Aorta (tissue), 5 donors: Measurements from ENCODE around the gene SNED1. TPM values are rescaled to one million over a fixed set of nuclear protein-coding genes. Genes with fewer than 3 reads are reported as not detected.
A peak's percentile ranks its signal among the peaks of the same experiment; 100 is the strongest.

Experiments
- ATAC-seq: fragments of 200-7000 bp; cut with Tn5 transposase; one replicate; pipeline ENCODE4 v1.9.1; 2022; ENCODE audit warnings: moderate library complexity; ENCODE audit not compliant: low FRiP score
- DNase-seq, 2 donors: peaks; one replicate each; pipeline ENCODE4 v3.0.0-alpha.2; 2020
- H3K27ac ChIP-seq, 2 donors: one replicate each; pipeline ENCODE4 v1.5.1; 2013; ENCODE audit warnings: low read length in 2 of 2, mild to moderate bottlenecking in 2 of 2, moderate library complexity in 2 of 2, control low read depth in 1 of 2, inconsistent platforms in 1 of 2, low read depth in 1 of 2
- H3K27me3 ChIP-seq, 2 donors: one replicate each; pipeline ENCODE4 v1.6.1; 2013; ENCODE audit warnings: control low read depth in 1 of 2, low read length in 1 of 2, mild to moderate bottlenecking in 1 of 2, moderate library complexity in 1 of 2; ENCODE audit not compliant: insufficient read depth in 2 of 2, control insufficient read depth in 1 of 2
- H3K36me3 ChIP-seq, 2 donors: one replicate each; pipeline ENCODE4 v1.6.1; 2013; ENCODE audit warnings: control low read depth in 1 of 2, low read length in 1 of 2, mild to moderate bottlenecking in 1 of 2; ENCODE audit not compliant: insufficient read depth in 2 of 2, control insufficient read depth in 1 of 2
- H3K4me1 ChIP-seq, 2 donors: one replicate each; pipeline ENCODE4 v1.6.1; 2013; ENCODE audit warnings: low read length in 2 of 2, control low read depth in 1 of 2, mild to moderate bottlenecking in 1 of 2, moderate library complexity in 1 of 2; ENCODE audit not compliant: insufficient read depth in 2 of 2, control insufficient read depth in 1 of 2
- H3K4me3 ChIP-seq, 2 donors: one replicate each; pipeline ENCODE4 v1.5.1; 2013; ENCODE audit warnings: low read length in 2 of 2, control low read depth in 1 of 2, mild to moderate bottlenecking in 1 of 2
- H3K9me3 ChIP-seq: one replicate; pipeline ENCODE4 v1.6.1; 2013; ENCODE audit warnings: mild to moderate bottlenecking, low read length; ENCODE audit not compliant: control insufficient read depth
- WGBS, 2 donors: extraction: QIAGEN DNeasy Blood & Tissue Kit; methylation state at CpG; one replicate each; pipeline ENCODE4 v1.1.7; 2013; 5-methylcytosine and 5-hydroxymethylcytosine counted together
- intact Hi-C, 2 donors: fragments of 100-400 bp; cut with DNase I; formaldehyde crosslinking; loops; one replicate each; pipeline versions ENCODE4 v1.14.2 to v1.15.0; 2022
- polyA plus RNA-seq, 2 donors: library from polyadenylated mRNA; stranded (reverse); fragments of 200-250 nt; gene quantifications; one replicate each; pipeline ENCODE4 v1.2.3, GENCODE V29; 2013
- total RNA-seq, 2 donors: library from RNA; stranded (reverse); fragmentation: NEBNext Ultra II Directional; extraction: Animal tissue kit (Norgen Biotek cat#: 25700); gene quantifications; one replicate each; pipeline ENCODE4 v1.2.1, GENCODE V29; 2021
- donor health status: healthy with polysubstance abuse.
- donor health status: Bipolar disorder and iron deficiency.
- donor health status: DM: no; HTN: no; CAD: no.
- donor health status: DM: no; HTN: no; CAD: no.
- donor health status: DM: yes; HTN: yes; CAD: no.

SNED1 gene
- total and polyA plus RNA-seq, 4 donors, result 5.9 to 149 (median 67.4) TPM

- Histone ChIP-seq H3K27me3 (no peaks in the 10 kb centered on the region), H3K36me3 (peaks cover 0 to 8% of the 10 kb centered on the region in 2 donors), H3K4me1 (no peaks in the 10 kb centered on the region), H3K27ac (no peak overlapping the region), H3K9me3 (peaks cover 2% of the 10 kb centered on the region), H3K4me3 (no peak overlapping the region)
- intact Hi-C loops, result no loop called here
- 97% methylated on average over 7 of the region's 7 CpGs for WGBS, 2 donors
- no peak for DNase-seq
- ATAC-seq, result no peak
These were observed 8.7 kb downstream of the SNED1 start for GRCh38 chr2:241007111-241007510.

GRCh38 chr2:241007880-241008710 lies 9.7 kb downstream of the SNED1 start:
- ATAC-seq, result no peak
- H3K9me3 ChIP-seq, result peaks cover 2% of the 10 kb centered on the region
- H3K27me3 ChIP-seq, result no peaks in the 10 kb centered on the region
- 84 to 88% methylated on average over 20 of the region's 20 CpGs for WGBS, 2 donors
- no peak overlapping the region for H3K27ac ChIP-seq
- H3K4me3 ChIP-seq, result no peak overlapping the region
- peak in 1 of 2 donors; percentile 57 for DNase-seq
- H3K4me1 ChIP-seq, result no peaks in the 10 kb centered on the region
- intact Hi-C loops, result no loop called here
- H3K36me3 ChIP-seq, result peaks cover 0 to 8% of the 10 kb centered on the region in 2 donors

GRCh38 chr2:241008711-241009121 lies 10.3 kb downstream of the SNED1 start:
- no peaks in the 10 kb centered on the region for H3K27me3 ChIP-seq
- peak; percentile 40 for ATAC-seq
- H3K4me1 ChIP-seq, result no peaks in the 10 kb centered on the region
- no peak overlapping the region for H3K27ac ChIP-seq
- H3K9me3 ChIP-seq, result no peaks in the 10 kb centered on the region
- intact Hi-C loops, result no loop called here
- DNase-seq, result peak in 1 of 2 donors; percentile 54
- no peak overlapping the region for H3K4me3 ChIP-seq
- 94 to 95% methylated on average over 7 of the region's 7 CpGs for WGBS, 2 donors
- peaks cover 0 to 3% of the 10 kb centered on the region in 2 donors for H3K36me3 ChIP-seq

GRCh38 chr2:241009191-241009590 lies 10.8 kb downstream of the SNED1 start:
- Histone ChIP-seq H3K4me1 (no peaks in the 10 kb centered on the region), H3K4me3 (no peak overlapping the region), H3K9me3 (no peaks in the 10 kb centered on the region), H3K27me3 (no peaks in the 10 kb centered on the region), H3K27ac (peak overlapping the region in 1 of 2 donors; percentile 8), H3K36me3 (no peaks in the 10 kb centered on the region)
- DNase-seq (peak in 1 of 2 donors; percentile 62), ATAC-seq (no peak)
- intact Hi-C loops, result no loop called here
- WGBS, 2 donors, result 80 to 89% methylated on average over 2 of the region's 2 CpGs

GRCh38 chr2:241009601-241010530 lies 11.4 kb downstream of the SNED1 start:
- Histone ChIP-seq H3K27ac (peak overlapping the region in 1 of 2 donors; percentile 32), H3K27me3 (no peaks in the 10 kb centered on the region), H3K4me1 (no peaks in the 10 kb centered on the region), H3K9me3 (no peaks in the 10 kb centered on the region), H3K4me3 (no peak overlapping the region), H3K36me3 (no peaks in the 10 kb centered on the region)
- ATAC-seq (peak; percentile 71), DNase-seq (peak; percentile 74 to 81)
- intact Hi-C loops, result no loop called here
- 4 to 7% methylated on average over 27 to 28 of the region's 28 CpGs for WGBS, 2 donors

GRCh38 chr2:241010531-241011295 lies 12.3 kb downstream of the SNED1 start:
- intact Hi-C loops, result no loop called here
- DNase-seq, result peak in 1 of 2 donors; percentile 62
- H3K27me3 ChIP-seq, result no peaks in the 10 kb centered on the region
- H3K4me1 ChIP-seq, result no peaks in the 10 kb centered on the region
- WGBS, 2 donors, result 86 to 91% methylated on average over 12 of the region's 12 CpGs
- H3K27ac ChIP-seq, result peak overlapping the region in 1 of 2 donors; percentile 32
- no peaks in the 10 kb centered on the region for H3K36me3 ChIP-seq
- no peak for ATAC-seq
- no peaks in the 10 kb centered on the region for H3K9me3 ChIP-seq
- no peak overlapping the region for H3K4me3 ChIP-seq

- WGBS, 2 donors, result 86 to 91% methylated on average over 9 of the region's 9 CpGs
- H3K4me3 ChIP-seq, result no peak overlapping the region
- intact Hi-C loops, result no loop called here
- no peaks in the 10 kb centered on the region for H3K27me3 ChIP-seq
- no peak overlapping the region for H3K27ac ChIP-seq
- H3K36me3 ChIP-seq, result no peaks in the 10 kb centered on the region
- ATAC-seq, result no peak
- no peaks in the 10 kb centered on the region for H3K9me3 ChIP-seq
- DNase-seq, result peak in 1 of 2 donors; percentile 62
- no peaks in the 10 kb centered on the region for H3K4me1 ChIP-seq
These were observed 12.8 kb downstream of the SNED1 start for GRCh38 chr2:241011296-241011600.

- 77 to 78% methylated on average over 28 to 29 of the region's 29 CpGs for WGBS, 2 donors
- no peak overlapping the region for H3K4me3 ChIP-seq
- H3K27ac ChIP-seq, result no peak overlapping the region
- no peak for ATAC-seq
- no peaks in the 10 kb centered on the region for H3K27me3 ChIP-seq
- intact Hi-C loops, result no loop called here
- no peaks in the 10 kb centered on the region for H3K9me3 ChIP-seq
- no peaks in the 10 kb centered on the region for H3K4me1 ChIP-seq
- no peaks in the 10 kb centered on the region for H3K36me3 ChIP-seq
- DNase-seq, result peak in 1 of 2 donors; percentile 63
These were observed 13.5 kb downstream of the SNED1 start for GRCh38 chr2:241011751-241012510.
